DMS79 (cell line): ENCODE measurements around the gene ADAMTS17.

ENCODE experiments used
- DNase-seq: peaks from one replicate; lab custom pipeline; 2025; lab: John Stamatoyannopoulos, UW

ADAMTS17 gene

GRCh38 chr15:100341750-100342560 is at the start of gene ADAMTS17:
Gene ADAMTS17, minus strand, starts transcription at chr15:100341975. Its CDS starts 76 bp downstream, at chr15:100341899.
- DNase-seq = peak; percentile 15

- DNase-seq = no peak
Measured at GRCh38 chr15:100385300-100386050, 43.7 kb upstream of the ADAMTS17 start.

- no peak for DNase-seq
Measured at GRCh38 chr15:100384108-100384410, 42.3 kb upstream of the ADAMTS17 start.

GRCh38 chr15:100383302-100384107 is 41.7 kb upstream of the ADAMTS17 start:
- DNase-seq = no peak

- DNase-seq = no peak
Measured at GRCh38 chr15:100373942-100374341, 32.2 kb upstream of the ADAMTS17 start.

- no peak for DNase-seq
Measured at GRCh38 chr15:100373120-100373896, 31.5 kb upstream of the ADAMTS17 start.

GRCh38 chr15:100372739-100373119 is 31.0 kb upstream of the ADAMTS17 start:
- DNase-seq = no peak

- DNase-seq = no peak
Measured at GRCh38 chr15:100355342-100355741, 13.6 kb upstream of the ADAMTS17 start.

GRCh38 chr15:100353449-100353848 is 11.7 kb upstream of the ADAMTS17 start:
- no peak for DNase-seq

- DNase-seq = peak; percentile 32
Measured at GRCh38 chr15:100350434-100351226, 8.9 kb upstream of the ADAMTS17 start.

GRCh38 chr15:100349696-100350433 is 8.1 kb upstream of the ADAMTS17 start:
- peak; percentile 39 for DNase-seq

- no peak for DNase-seq
Measured at GRCh38 chr15:100349321-100349695, 7.5 kb upstream of the ADAMTS17 start.

GRCh38 chr15:100348578-100348977 is 6.8 kb upstream of the ADAMTS17 start:
- no peak for DNase-seq

- DNase-seq = no peak
Measured at GRCh38 chr15:100346866-100347512, 5.2 kb upstream of the ADAMTS17 start.

- DNase-seq = no peak
Measured at GRCh38 chr15:100345438-100345837, 3.7 kb upstream of the ADAMTS17 start.

- DNase-seq = no peak
Measured at GRCh38 chr15:100343251-100343650, 1.5 kb upstream of the ADAMTS17 start.

GRCh38 chr15:100341239-100341749 is 481 bp downstream of the ADAMTS17 start:
- DNase-seq = no peak

- no peak for DNase-seq
Measured at GRCh38 chr15:100340721-100341238, 995 bp downstream of the ADAMTS17 start.

GRCh38 chr15:100339999-100340398 is 1.8 kb downstream of the ADAMTS17 start:
- no peak for DNase-seq
